Measurements from ENCODE around the gene IL27RA.

- TF ChIP-seq POLR2A (IDR thresholded peaks at IDR 0.05) = no peak
- TF ChIP-seq, protein P1, sequence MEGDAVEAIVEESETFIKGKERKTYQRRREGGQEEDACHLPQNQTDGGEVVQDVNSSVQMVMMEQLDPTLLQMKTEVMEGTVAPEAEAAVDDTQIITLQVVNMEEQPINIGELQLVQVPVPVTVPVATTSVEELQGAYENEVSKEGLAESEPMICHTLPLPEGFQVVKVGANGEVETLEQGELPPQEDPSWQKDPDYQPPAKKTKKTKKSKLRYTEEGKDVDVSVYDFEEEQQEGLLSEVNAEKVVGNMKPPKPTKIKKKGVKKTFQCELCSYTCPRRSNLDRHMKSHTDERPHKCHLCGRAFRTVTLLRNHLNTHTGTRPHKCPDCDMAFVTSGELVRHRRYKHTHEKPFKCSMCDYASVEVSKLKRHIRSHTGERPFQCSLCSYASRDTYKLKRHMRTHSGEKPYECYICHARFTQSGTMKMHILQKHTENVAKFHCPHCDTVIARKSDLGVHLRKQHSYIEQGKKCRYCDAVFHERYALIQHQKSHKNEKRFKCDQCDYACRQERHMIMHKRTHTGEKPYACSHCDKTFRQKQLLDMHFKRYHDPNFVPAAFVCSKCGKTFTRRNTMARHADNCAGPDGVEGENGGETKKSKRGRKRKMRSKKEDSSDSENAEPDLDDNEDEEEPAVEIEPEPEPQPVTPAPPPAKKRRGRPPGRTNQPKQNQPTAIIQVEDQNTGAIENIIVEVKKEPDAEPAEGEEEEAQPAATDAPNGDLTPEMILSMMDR (IDR thresholded peaks at IDR 0.05) = no peak
Measured at GRCh38 chr19:14102102-14102696, 70.6 kb downstream of the IL27RA start.

Data from Peyer's patch (tissue), 4 donors.